CD4-positive, alpha-beta T cell treated with Interleukin-6 for 4 hours (primary cell): ENCODE data around the gene KISS1R.
A peak's percentile ranks its signal among the peaks of the same experiment; 100 is the strongest.
"Not testable (repeated sequence)": the region's sequence is repeated elsewhere in the genome, so short reads cannot be mapped to it uniquely, and the experiment has no call there.

ENCODE experiments used
- DNase-seq: peaks from one replicate; pipeline ENCODE4 v3.0.0-alpha.2; 2020; ENCODE audit warnings: mixed read lengths

Gene KISS1R

DNA sequence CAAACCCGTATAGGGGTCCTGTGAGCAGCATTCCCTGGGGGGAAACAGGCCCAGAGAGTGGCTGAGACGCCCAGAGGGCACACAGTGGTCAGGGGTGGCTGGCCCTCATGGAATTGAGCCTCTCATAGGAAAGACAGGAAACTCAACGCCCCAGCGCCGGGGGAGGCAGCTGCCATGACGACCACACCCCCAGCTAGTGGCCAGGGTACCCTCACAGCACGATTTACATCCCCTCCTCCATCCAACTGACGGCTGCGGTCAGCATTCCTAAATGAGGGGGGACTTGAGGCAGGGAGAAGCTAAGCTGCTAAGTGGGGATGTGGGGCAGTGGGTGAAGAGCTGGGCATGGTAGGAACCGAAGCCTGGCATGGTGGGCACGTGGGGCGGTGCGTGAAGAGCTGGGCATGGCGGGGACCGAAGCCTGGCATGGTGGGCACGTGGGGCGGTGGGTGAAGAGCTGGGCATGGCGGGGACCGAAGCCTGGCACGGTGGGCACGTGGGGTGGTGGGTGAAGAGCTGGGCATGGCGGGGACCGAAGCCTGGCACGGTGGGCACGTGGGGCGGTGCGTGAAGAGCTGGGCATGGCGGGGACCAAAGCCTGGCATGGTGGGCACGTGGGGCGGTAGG is 34.1 kb upstream of the KISS1R start:
- DNase-seq, result no peak

GRCh38 chr19:883661-884211 is 33.4 kb upstream of the KISS1R start:
- DNase-seq, result no peak

DNA sequence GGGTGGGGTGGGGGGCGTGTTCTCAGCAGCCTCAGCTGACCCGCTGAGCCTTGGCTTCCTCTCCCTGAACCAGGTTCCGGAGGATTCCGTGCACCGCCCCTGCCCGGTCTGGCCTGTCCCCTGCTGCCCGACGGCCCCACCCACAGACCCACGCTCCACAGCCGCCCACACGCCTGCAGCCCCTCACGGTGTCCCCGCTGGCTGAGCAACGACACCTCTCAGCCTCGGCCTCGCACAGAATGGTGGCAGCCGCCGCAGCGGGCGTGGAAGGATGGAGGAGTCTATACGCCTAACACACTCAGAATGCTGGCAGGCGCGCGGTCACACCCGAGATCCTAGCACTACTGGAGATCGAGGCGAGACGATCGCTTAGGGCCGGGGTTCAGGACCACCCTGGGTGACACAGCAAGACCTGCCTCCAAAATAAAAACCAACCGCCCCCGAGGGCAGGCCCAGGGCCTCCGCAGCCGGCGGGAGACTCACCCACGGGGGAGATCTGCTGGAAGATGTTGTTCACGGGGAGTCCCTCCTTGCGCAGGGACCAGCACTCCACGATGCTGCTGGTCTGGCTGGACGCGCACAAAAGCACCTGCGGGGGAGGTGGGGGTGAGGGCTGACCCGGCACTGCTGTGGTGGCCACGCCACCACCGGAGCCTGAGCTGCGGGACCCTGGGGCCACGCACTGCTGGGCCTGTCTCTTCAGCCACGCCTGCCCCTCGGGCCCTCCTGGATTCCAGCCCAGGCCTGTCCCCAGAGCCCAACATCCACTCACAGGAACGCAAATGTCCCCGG is 32.5 kb upstream of the KISS1R start:
- no peak for DNase-seq

DNA sequence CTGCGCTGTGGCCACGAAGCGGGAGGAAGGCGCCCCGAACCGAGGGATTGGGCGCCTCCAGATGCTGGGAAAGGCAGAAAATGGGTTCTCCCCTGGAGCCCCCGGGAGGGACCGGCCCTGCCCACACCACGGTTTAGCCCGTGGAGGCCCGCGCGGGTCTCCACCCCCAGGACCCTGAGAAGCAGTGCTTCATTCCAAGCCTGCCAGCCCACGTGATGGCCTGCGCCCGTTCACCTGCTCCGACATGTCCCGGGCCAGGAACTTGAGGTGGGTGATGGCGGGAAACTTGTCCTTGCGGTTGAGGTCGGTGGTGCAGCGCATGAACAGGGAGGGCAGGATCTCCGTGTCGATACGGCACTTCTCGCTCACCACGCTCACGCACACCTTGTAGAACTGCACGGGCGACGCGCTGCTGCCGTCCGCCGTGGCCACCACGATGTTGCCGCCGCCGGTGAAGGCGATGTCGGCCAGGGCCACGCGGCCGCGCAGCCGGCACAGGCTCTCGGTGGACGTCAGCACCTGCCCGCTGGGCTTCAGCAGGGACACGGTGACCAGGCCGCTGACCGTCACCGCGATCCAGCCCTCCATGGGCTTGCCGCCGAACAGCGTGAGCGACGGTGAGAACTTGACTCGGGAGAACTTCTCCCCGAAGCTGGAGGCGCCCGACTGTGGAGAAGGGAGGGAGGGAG is 31.5 kb upstream of the KISS1R start:
- no peak for DNase-seq

GRCh38 chr19:887072-887471 is 30.1 kb upstream of the KISS1R start:
- no peak for DNase-seq

GRCh38 chr19:887599-887998 is 29.5 kb upstream of the KISS1R start:
- DNase-seq, result no peak

GRCh38 chr19:888581-889385 is 28.4 kb upstream of the KISS1R start:
- DNase-seq, result no peak

- no peak for DNase-seq
Observed at GRCh38 chr19:889662-890295, 27.4 kb upstream of the KISS1R start.

DNA sequence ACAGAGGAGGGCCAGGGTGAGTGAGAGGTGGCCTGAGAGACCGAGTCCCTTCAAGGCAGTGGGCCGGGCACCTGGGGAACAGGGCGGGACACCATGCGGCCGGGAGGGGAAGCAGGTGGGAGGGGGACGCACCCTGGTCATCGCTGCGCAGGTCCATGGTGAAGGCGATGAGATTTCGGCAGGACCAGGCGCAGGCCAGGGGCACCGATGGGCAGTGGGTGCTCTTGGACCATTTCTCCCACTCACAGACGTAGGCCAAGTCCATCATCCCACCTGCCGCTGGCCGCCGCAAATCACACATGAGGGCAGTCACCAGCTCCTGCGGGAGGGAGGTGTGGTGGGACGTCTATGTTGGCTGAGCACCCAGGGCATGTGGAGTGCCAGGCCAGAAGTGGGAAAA is 26.3 kb upstream of the KISS1R start:
- DNase-seq, result no peak

DNA sequence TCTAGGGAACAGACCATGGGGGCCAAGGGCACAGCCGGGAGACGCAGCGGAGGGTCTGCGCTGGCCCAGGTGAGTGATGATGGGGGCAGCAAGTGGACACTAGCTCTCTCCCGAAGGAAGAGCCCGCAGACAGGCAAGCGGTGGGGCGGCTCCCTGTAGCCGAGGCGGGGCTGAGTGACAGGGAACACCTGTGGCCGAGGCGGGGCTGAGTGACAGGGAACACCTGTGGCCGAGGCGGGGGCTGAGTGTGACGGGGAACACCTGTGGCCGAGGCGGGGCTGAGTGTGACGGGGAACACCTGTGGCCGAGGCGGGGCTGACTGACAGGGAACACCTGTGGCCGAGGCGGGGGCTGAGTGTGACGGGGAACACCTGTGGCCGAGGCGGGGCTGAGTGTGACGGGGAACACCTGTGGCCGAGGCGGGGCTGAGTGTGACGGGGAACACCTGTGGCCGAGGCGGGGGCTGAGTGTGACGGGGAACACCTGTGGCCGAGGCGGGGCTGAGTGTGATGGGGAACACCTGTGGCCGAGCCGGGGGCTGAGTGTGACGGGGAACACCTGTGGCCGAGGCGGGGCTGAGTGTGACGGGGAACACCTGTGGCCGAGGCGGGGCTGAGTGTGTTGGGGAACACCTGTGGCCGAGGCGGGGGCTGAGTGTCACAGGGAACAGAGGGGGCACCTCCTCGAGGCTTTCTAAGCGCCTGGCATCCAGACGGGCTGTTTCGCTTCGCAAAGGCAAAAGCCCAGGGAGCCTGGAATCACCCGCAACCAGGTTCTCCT is 25.5 kb upstream of the KISS1R start:
- not testable (repeated sequence) for DNase-seq

DNA sequence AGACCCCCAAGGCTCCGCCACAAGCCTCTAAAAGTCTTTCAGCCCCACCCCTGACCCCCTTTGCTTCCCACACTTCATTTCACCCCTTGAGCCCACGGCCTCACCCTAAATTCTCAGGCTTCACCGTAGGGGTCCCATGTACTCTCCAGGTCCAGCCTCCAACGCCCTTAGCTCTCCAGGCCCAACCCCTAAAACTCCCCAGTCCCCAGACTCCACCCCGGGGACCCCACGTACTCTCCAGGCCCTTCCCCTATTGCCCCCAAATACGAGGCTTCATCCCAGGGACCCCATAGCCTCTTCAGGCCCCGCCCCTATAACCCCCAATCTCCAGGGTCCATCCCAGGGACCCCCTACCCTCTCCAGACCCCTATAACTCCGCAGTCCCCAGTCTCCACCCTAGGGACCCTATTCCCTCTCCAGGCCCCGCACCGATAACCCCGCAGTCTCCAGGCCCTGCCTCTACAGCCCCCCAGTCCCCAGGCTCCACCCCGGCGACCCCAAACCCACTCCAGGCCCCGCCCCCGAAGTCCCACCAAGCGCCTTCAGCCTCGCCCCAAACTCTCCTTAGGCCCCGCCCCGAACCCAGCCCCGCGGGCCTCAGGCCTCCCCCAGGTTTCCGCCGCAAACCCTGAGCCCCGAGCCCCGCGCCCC is 24.8 kb upstream of the KISS1R start:
- DNase-seq, result no peak

DNA sequence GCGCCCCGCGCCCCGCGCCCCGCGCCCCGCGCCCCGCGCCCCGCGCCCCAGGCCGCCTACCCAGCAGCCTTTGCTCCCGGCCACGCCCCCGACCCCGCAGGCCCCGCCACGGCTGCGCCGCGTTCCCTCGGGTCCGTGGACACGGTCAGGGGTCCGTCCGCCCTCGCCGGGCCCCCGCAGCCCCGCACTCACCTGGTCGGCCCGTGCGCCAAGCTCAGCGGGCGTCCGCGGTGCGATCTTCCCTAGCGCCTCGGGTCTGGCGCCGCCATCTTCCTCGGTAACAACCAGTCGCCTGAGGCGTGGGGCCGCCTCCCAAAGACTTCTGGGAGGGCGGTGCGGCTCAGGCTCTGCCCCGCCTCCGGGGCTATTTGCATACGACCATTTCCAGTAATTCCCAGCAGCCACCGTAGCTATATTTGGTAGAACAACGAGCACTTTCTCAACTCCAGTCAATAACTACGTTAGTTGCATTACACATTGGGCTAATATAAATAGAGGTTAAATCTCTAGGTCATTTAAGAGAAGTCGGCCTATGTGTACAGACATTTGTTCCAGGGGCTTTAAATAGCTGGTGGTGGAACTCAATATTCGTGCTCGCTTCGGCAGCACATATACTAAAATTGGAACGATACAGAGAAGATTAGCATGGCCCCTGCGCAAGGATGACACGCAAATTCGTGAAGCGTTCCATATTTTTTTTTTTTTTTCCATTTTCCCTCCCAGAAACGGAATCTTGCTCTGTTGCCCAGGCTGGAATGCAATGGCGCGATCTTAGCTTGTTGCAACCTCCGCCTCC is 24.0 kb upstream of the KISS1R start, which contains the start of the genes MED16 and RNU6-9:
MED16 (minus strand) TSS at position 294 of the 796 bp plus-strand sequence. CDS start 2,056 bp downstream, outside the sequence.
RNU6-9 (plus strand) TSS at position 591 of the 796 bp plus-strand sequence.
- DNase-seq, result peak; percentile 94

GRCh38 chr19:896434-896833 is 20.7 kb upstream of the KISS1R start:
- DNase-seq, result no peak

- no peak for DNase-seq
Observed at GRCh38 chr19:896999-897398, 20.1 kb upstream of the KISS1R start.

DNA sequence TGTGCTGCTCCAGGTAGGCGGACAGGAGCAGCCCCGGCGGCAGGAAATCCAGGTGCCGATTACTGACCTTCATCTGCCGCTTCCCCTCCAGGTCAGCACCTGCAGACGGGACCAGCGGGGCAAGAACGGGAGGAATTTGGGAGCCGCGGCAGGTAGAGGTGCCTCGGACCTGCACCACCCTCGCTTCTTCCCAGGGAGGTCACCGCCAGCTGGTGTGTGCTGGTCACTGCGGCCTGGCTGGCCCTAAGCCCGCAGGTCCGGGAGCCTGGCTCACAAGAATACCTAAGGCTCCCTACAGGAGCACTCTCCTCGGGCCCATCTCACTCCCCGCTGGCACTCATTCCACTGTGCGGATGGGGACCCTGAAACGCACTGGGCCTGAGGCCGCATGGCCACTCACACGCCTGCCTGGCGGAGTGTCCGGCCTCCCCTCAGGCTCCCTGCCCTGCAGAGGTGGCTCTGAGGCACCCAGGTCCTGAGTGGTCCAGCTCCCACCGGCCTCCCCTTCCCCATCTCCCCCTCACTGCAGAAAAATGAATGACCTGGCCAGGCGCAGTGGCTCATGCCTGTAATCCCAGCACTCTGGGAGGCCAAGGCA is 19.6 kb upstream of the KISS1R start:
- no peak for DNase-seq

- DNase-seq, result peak; percentile 58
Observed at GRCh38 chr19:898663-899062, 18.5 kb upstream of the KISS1R start.

DNA sequence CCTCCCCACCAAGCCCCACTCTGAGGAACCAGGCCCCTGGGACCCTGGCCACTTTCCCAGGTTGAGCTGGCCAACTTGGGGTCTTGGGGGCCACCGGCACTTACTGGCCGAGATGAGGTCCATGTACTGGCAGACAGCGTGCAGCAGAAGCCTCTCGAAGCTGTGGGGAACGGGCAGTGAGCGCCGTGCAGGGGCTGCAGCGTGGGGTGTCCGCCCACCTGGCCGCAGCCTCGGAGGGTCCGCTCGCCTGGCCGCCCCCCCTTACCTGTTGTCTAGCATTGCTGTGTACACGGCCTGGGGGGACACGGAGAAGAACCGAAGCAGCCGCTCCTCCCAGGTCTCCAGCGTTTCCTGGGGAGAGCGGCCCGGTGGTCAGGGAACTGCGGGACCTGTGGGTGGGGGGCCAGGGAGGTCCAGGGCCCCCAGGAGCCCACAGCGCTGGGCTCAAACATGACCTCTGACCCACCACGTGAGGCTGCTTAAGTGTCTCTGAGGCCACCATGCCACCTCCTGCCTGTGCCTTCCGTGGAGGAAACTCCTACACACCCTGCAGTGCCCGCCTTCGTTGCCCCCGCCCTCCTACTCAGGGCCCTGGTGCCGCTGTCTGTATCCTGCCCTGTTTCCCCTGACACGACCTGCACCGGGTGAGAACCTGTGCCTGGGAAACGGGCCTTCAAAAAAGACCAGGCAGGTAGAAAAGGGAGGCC is 17.6 kb upstream of the KISS1R start:
- DNase-seq, result no peak

DNA sequence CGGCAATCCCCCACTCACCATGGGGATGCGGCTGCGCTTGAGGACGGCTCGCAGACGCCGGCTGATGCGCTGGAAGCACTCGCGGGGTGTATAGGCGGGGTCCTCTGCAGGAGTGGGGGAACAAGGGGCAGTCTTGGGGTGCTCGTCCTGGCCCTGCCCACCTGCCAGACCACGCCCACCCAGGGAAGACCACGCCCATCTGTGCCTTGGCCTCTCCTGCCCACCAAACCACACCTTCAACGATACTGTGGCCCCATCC is 17.2 kb upstream of the KISS1R start:
- DNase-seq, result no peak
